ENCODE data around the gene TMIE. TPM values are rescaled to one million over a fixed set of nuclear protein-coding genes. Genes with fewer than 3 reads are reported as not detected.

The TMIE gene
- total and polyA plus RNA-seq, 2 of the 13 experiments (the other 11 are each of a cell fraction or from before 2014, with no cell fraction given): not detected

DNA sequence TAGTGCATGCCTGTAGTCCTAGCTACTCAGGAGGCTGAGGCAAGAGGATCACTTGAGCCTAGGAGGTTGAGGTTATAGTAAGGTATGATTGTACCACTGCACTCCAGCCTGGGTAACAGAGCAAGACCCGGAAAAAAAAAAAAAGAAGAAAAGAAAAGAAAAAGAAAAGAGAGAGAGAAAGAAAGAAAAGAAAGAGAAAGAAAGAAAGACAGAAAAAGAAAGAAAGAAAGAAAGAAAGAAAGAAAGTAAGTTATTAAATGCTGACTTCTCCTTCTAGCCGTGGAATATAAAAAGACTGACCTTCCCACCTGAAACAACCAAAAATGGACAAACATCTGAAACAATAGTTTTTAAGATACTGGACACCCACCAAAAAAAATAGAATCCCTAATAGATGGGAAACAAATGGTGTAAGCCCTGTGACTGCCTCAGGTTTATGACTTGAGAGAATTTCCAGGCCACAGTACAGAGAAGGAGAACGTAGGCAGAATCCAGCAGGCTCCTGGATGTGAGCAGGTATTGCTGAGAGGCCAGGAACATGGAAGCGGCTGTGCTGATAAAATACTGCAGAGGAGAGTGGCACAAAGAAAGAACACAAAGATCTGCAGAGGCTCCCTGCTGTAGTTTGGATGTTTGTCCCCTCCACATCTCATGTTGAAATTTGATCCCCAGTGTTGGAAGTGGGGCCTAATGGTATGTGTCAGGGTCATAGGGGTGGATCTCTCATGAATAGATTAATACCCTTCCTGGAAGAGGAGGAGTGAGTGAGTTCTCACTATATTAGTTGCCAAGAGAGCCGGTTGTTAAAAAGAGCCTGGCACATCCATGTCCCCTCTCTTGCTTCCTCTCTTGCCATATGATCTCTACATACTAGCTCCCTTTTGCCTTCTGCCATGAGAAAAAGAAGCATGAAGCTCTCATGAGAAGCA lies 58.3 kb downstream of the TMIE start:
- no peaks in the 10 kb centered on the region for H3K79me2 ChIP-seq (ENCODE audit: insufficient read depth, low read length)
- ATAC-seq (no peak), FAIRE-seq (no peak), DNase-seq (ENCODE audit: low spot score) (no peak)
- TF ChIP-seq ZNF639 (CRISPR knock-in tag; conservative IDR thresholded peaks at IDR 0.05) (no peak), PHF20 (CRISPR knock-in tag; IDR thresholded peaks at IDR 0.05) (no peak), STAG1 (CRISPR knock-in tag; IDR thresholded peaks at IDR 0.05) (no peak)
- no peaks in the 10 kb centered on the region for H3K9me3 ChIP-seq (ENCODE audit: low read length)
- no peaks in the 10 kb centered on the region for H3K4me1 ChIP-seq (ENCODE audit: insufficient read depth, low read length)
- WGBS (ENCODE audit: low lambda C conversion rate): 10% methylated on average over 4 of the region's 5 CpGs
- H4K20me1 ChIP-seq (ENCODE audit: insufficient read depth, low read length): no peaks in the 10 kb centered on the region
- BruUV-seq (replicated peaks): no TSS peak
- POLR2A ChIA-PET: no interaction called here
- H3K4me3 ChIP-seq (replicated peaks in 1 of 3; ENCODE audit: insufficient read depth in 1 of 3, low read depth in 2 of 3, low read length in 3 of 3): no peak overlapping the region
- no peak overlapping the region for H3K27ac ChIP-seq (ENCODE audit: extremely low read length, insufficient read depth, low read length)
- H3K9ac ChIP-seq (ENCODE audit: insufficient read depth, low read depth, low read length): no peak overlapping the region
- no peaks in the 10 kb centered on the region for H3K27me3 ChIP-seq (ENCODE audit: control insufficient read depth in 1 of 2, insufficient read depth in 2 of 2, low read length in 2 of 2)
- in situ Hi-C loops (cut with HindIII; ENCODE audit: extremely low pct_ligation_motif_present, low pct_unique_long_range_greater_than_20kb): no loop called here
- no peaks in the 10 kb centered on the region for H3K36me3 ChIP-seq (replicated peaks in 1 of 2; ENCODE audit: control insufficient read depth in 1 of 2, insufficient read depth in 2 of 2, low read length in 2 of 2)
- intact Hi-C loops (cut with micrococcal nuclease; ENCODE audit: unreplicated experiment): no loop called here
- H3K4me2 ChIP-seq (ENCODE audit: low read depth, low read length): no peak overlapping the region
- no peak overlapping the region for H2AFZ ChIP-seq (ENCODE audit: low read length)
- CTCF ChIA-PET (ENCODE audit: low intra/inter-chr PET ratio, low total read pairs): no interaction called here

Small RNA genes within 50 kb of the gene (small RNA-seq; reads per million reads assigned to genes)
- gene PRSS45 (ENCODE audit: insufficient read depth in 2 of 3, insufficient read length in 3 of 3, low read depth in 2 of 3, low replicate concordance in 1 of 3): 0 reads per million in 3 experiments

Other genes with a start within 250 kb of the TMIE start
- not detected in 2 replicates for gene LTF, start 236.5 kb upstream of the TMIE start, total RNA-seq (2016; rRNA removed; fragmentation: Illumina TruSeq; extraction: Trizol)
- not detected in 2 replicates for gene LTF, start 236.5 kb upstream of the TMIE start, polyA plus RNA-seq (2011; rRNA removed)
- gene RTP3, start 203.4 kb upstream of the TMIE start, total RNA-seq (2016; rRNA removed; fragmentation: Illumina TruSeq; extraction: Trizol): 0.09 TPM in 1 of 2 replicates, not detected in the other
- not detected in 2 replicates for gene RTP3, start 203.4 kb upstream of the TMIE start, polyA plus RNA-seq (2011; rRNA removed)
- 0.27 and 0.48 TPM in 2 replicates for gene LRRC2, start 135.1 kb upstream of the TMIE start, total RNA-seq (2016; rRNA removed; fragmentation: Illumina TruSeq; extraction: Trizol)
- gene LRRC2, start 135.1 kb upstream of the TMIE start, polyA plus RNA-seq (2011; rRNA removed): 0.51 and 0.58 TPM in 2 replicates
- not detected in 2 replicates for gene FAM240A, start 88.9 kb upstream of the TMIE start, total RNA-seq (2016; rRNA removed; fragmentation: Illumina TruSeq; extraction: Trizol)
- not detected in 2 replicates for gene FAM240A, start 88.9 kb upstream of the TMIE start, polyA plus RNA-seq (2011; rRNA removed)
- not detected in 2 replicates for gene ALS2CL, start 7.7 kb upstream of the TMIE start, total RNA-seq (2016; rRNA removed; fragmentation: Illumina TruSeq; extraction: Trizol)
- gene ALS2CL, start 7.7 kb upstream of the TMIE start, polyA plus RNA-seq (2011; rRNA removed): not detected in 2 replicates
- gene PRSS50, start 16.5 kb downstream of the TMIE start, total RNA-seq (2016; rRNA removed; fragmentation: Illumina TruSeq; extraction: Trizol): not detected in 2 replicates
- gene PRSS50, start 16.5 kb downstream of the TMIE start, polyA plus RNA-seq (2011; rRNA removed): not detected in 2 replicates
- gene MYL3, start 162.1 kb downstream of the TMIE start, total RNA-seq (2016; rRNA removed; fragmentation: Illumina TruSeq; extraction: Trizol): not detected in 2 replicates
- gene MYL3, start 162.1 kb downstream of the TMIE start, polyA plus RNA-seq (2011; rRNA removed): 0.13 TPM in 1 of 2 replicates, not detected in the other
- gene PTH1R, start 176.3 kb downstream of the TMIE start, total RNA-seq (2016; rRNA removed; fragmentation: Illumina TruSeq; extraction: Trizol): not detected in 2 replicates
- gene PTH1R, start 176.3 kb downstream of the TMIE start, polyA plus RNA-seq (2011; rRNA removed): not detected in 2 replicates